DMS153 treated with DMSO at 0.1 percent for 48 hours (cell line): Measurements from ENCODE around the gene VPS35.

Experiments
- DNase-seq: peaks from one replicate; lab custom pipeline; 2025; ENCODE audit not compliant: unreplicated experiment; lab: John Stamatoyannopoulos, UW

Gene VPS35

DNA sequence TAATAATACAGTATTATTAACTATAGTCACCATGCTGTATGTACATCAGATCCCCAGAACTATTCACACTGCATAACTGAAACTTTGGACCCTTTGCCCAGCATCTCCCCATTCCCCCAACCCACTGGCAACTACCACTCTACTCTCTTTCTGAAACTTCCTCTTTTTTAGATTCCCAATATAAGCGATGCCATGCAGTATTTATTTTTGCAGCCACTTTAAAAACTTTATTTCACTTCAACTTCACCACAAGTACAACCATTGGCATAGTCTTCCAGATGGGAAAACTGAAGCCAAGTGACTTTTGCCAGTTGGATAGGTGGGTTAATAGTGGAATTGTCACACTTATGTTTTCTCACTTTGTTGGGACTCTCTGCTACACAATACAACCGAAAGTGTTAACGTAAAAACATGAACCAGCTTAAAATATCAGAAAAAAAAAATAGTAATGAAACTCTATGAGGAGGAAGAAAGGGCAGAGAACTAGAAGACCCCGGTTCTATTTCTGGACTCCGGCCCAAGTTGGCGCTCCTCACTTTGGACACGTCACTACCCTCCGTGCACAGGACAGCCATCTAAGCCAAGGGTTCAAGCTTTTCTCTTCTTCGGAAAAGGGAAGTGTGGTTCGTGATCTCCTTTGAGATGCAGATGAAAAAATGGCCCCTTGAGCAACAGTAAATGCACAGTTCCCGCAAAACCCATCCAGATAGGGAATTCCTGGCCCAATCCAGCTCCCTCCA lies 68.5 kb downstream of the VPS35 start:
- no peak for DNase-seq

GRCh38 chr16:46618516-46618915 lies 70.5 kb downstream of the VPS35 start:
- DNase-seq: no peak

DNA sequence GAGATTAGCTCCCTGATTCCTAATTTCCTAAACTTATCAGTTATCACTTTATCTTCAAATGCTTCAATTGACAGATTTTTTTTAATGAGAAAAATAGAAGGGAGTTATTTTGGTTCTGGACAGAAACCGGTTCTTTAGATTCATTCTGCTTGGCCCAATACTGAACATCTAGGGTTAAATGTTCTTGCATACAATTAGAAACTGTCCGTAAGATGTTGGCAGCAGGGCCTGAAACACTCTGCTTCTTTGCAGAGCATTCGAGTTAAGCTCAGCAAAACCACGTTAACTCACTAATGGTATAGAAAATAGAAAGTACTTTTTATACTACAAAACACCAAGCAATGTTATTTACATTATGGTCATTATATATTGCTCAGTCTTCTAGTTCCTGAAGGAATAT lies 75.0 kb downstream of the VPS35 start:
- no peak for DNase-seq

GRCh38 chr16:46613352-46613751 lies 75.6 kb downstream of the VPS35 start:
- no peak for DNase-seq

GRCh38 chr16:46612121-46612520 lies 76.9 kb downstream of the VPS35 start:
- DNase-seq: no peak

- no peak for DNase-seq
These were observed 81.4 kb downstream of the VPS35 start for GRCh38 chr16:46607529-46607928.

DNA sequence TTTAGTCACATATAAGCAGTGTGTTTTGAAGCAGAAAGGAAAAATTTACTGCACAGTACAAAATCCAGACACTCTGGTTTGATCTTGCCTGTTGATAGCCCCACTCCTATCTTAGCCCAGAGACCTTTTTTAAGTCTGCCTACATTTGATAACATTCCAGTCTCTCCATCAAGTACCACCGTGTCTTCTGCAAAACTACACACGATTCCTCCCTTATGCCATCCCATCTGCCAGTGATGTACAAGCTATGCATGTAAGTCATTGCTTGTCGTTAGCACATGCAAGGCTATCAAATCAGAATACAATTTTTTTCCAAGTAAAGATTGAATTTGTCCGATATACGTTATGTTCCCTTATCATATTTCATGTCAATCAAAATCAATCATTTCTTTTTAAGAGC lies 82.7 kb downstream of the VPS35 start:
- DNase-seq: no peak
